CD8-positive, alpha-beta memory T cell (primary cell): ENCODE measurements around the gene GMNN. TPM values are rescaled to one million over a fixed set of nuclear protein-coding genes. Genes with fewer than 3 reads are reported as not detected.
A peak's percentile ranks its signal among the peaks of the same experiment; 100 is the strongest.
"Not testable (repeated sequence)": the region's sequence is repeated elsewhere in the genome, so short reads cannot be mapped to it uniquely, and the experiment has no call there.

ENCODE experiments used
- CTCF ChIA-PET: fragments of 350-600 bp; sonication (Branson Sonifier 250); formaldehyde crosslinking; loops from one replicate; lab custom pipeline; 2021; ENCODE audit warnings: antibody characterized with exemption; lab: Charles Lee
- POLR2A ChIA-PET: fragments of 350-600 bp; sonication (Branson Sonifier 250); formaldehyde crosslinking; loops from one replicate; lab custom pipeline; 2021; ENCODE audit warnings: antibody characterized with exemption; lab: Charles Lee
- DNase-seq, 5 donors: peaks; one replicate each; pipeline versions ENCODE4 v3.0.0 to v3.0.0-alpha.2; 2020 to 2022; ENCODE audit warnings: mixed read lengths in 1 of 5
- H3K27ac ChIP-seq: one replicate; pipeline ENCODE4 v1.7.0; 2013; ENCODE audit warnings: low read depth, mild to moderate bottlenecking, low read length, moderate library complexity
- H3K27me3 ChIP-seq: 2 replicates; pipeline ENCODE4 v1.7.0; 2013; ENCODE audit warnings: low read length, mild to moderate bottlenecking; ENCODE audit not compliant: insufficient read depth, poor library complexity, severe bottlenecking
- H3K36me3 ChIP-seq: 2 replicates; pipeline ENCODE4 v1.7.0; 2013; ENCODE audit warnings: mild to moderate bottlenecking, low read length, moderate library complexity; ENCODE audit not compliant: insufficient read depth
- H3K4me1 ChIP-seq: 2 replicates; pipeline ENCODE4 v1.7.0; 2013; ENCODE audit warnings: mild to moderate bottlenecking, low read length, moderate library complexity; ENCODE audit not compliant: insufficient read depth
- H3K4me3 ChIP-seq: 2 replicates; pipeline ENCODE4 v1.7.0; 2013; ENCODE audit warnings: mild to moderate bottlenecking, low read length
- H3K9me3 ChIP-seq: 2 replicates; pipeline ENCODE4 v1.7.0; 2013; ENCODE audit warnings: mild to moderate bottlenecking, low read length
- H3K27ac Mint-ChIP-seq, 8 donors: one replicate each; pipeline ENCODE4 v1.8.0; 2020 to 2021; ENCODE audit warnings: mixed read lengths in 8 of 8, mild to moderate bottlenecking in 6 of 8, inconsistent platforms in 3 of 8, moderate library complexity in 3 of 8
- H3K27me3 Mint-ChIP-seq, 2 donors: one replicate each; pipeline ENCODE4 v1.8.0; 2020 to 2021; ENCODE audit warnings: mixed read lengths in 2 of 2, mild to moderate bottlenecking in 1 of 2, moderate library complexity in 1 of 2
- H3K36me3 Mint-ChIP-seq, 3 donors: one replicate each; pipeline ENCODE4 v1.8.0; 2020 to 2021; ENCODE audit warnings: mixed read lengths in 3 of 3, inconsistent platforms in 1 of 3, mild to moderate bottlenecking in 1 of 3
- H3K4me1 Mint-ChIP-seq, 3 donors: one replicate each; pipeline ENCODE4 v1.8.0; 2020 to 2021; ENCODE audit warnings: mixed read lengths in 3 of 3, inconsistent platforms in 1 of 3, mild to moderate bottlenecking in 1 of 3
- H3K4me3 Mint-ChIP-seq, 7 donors: one replicate each; pipeline ENCODE4 v1.8.0; 2020 to 2021; ENCODE audit warnings: mixed read lengths in 7 of 7, mild to moderate bottlenecking in 6 of 7, moderate library complexity in 4 of 7, inconsistent platforms in 2 of 7
- H3K9me3 Mint-ChIP-seq, 5 donors: one replicate each; pipeline ENCODE4 v1.8.0; 2020 to 2022; ENCODE audit warnings: mixed read lengths in 5 of 5, mild to moderate bottlenecking in 3 of 5, moderate library complexity in 2 of 5, inconsistent platforms in 1 of 5
- polyA plus RNA-seq: library from polyadenylated mRNA; unstranded; fragments of 300-500 nt; fragmentation: Illumina TruSeq; gene quantifications from one replicate; pipeline ENCODE4 v1.2.3, GENCODE V29; 2021
- total RNA-seq, 2 experiments: library from RNA; stranded (reverse); gene quantifications; one replicate each; pipeline ENCODE4 v1.2.3, GENCODE V29; 2021

Gene GMNN
- total and polyA plus RNA-seq, 3 experiments from 2014 or later, result 6.8 to 67.0 (median 65.8) TPM

DNA sequence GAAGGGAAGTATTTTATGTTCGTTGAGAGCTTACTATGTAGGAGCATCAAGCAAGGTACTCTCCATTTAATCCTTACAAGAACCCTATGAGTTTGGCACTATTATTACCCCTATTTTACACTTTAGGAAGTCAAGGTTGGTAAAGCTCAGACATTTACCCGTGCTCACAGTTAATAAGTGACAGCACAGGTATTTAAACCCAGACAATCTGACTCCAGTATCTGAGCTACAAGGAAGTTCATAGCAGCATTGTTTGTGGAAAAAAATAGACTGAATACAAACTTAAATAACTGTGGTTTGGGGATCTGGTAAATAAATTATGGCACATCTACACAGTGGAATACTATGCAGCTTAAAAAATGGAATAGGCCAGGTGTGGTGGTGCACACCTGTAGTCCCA is 21.2 kb upstream of the GMNN start:
- H3K27me3 Mint-ChIP-seq, result peaks cover 0 to 8% of the 10 kb centered on the region in 2 donors
- ChIA-PET CTCF (no interaction called here), POLR2A (no interaction called here)
- Histone ChIP-seq H3K27me3 (no peaks in the 10 kb centered on the region), H3K36me3 (no peaks in the 10 kb centered on the region), H3K9me3 (no peaks in the 10 kb centered on the region), H3K4me1 (no peaks in the 10 kb centered on the region), H3K27ac (no peak overlapping the region), H3K4me3 (no peak overlapping the region)
- no peak overlapping the region for H3K4me3 Mint-ChIP-seq
- no peak overlapping the region for H3K27ac Mint-ChIP-seq
- no peak for DNase-seq
- H3K36me3 Mint-ChIP-seq, result peaks cover 0 to 8% (median 0%) of the 10 kb centered on the region in 3 donors
- H3K9me3 Mint-ChIP-seq, result peaks cover 0 to 4% (median 0%) of the 10 kb centered on the region in 5 donors
- H3K4me1 Mint-ChIP-seq, result no peaks in the 10 kb centered on the region

DNA sequence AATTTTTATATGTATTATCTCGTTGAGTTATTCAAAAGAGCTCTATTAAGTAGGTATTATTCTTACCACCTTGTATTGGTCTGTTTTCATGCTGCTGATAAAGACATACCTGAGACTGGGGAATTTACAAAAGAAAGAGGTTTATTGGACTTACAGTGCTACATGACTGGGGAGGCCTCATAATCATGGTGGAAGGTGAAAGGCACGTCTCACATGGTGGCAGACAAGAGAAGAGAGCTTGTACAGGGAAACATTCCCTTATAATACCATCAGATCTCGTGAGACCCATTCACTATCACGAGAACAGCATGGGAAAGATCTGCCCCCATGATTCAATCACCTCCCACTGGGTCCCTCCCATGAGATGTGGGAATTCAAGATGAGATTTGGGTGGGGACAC is 20.4 kb upstream of the GMNN start:
- H3K36me3 ChIP-seq, H3K4me3 ChIP-seq, POLR2A ChIA-PET, H3K27ac ChIP-seq, H3K36me3 Mint-ChIP-seq, H3K9me3 Mint-ChIP-seq, DNase-seq, H3K27me3 Mint-ChIP-seq, H3K27me3 ChIP-seq, H3K4me1 ChIP-seq, H3K9me3 ChIP-seq, H3K4me3 Mint-ChIP-seq, H3K4me1 Mint-ChIP-seq, H3K27ac Mint-ChIP-seq: not testable (repeated sequence)
- CTCF ChIA-PET, result interaction anchor here (1.1 kb wide), 1 partner anchor 75 kb away, joined by 3 read pairs; no protein-coding TSS in a partner anchor

DNA sequence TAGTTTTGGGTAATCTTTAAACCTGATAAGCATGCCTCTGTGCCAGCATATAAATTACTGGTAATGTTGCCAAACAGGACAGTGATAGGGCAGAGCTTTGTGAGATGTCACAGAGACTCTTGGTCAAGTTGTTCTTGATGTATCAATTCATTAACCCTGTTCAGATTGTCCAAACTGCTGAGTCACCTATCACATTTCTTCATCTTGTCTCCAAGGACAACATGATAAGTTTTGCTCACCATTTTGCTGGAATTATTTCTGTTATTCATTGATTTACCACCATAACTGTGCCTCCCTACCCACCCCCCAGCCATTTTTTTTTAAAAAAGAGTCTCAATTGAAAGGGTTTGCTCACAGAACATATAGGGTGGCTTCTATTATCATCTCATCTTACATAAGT is 19.5 kb upstream of the GMNN start:
- Histone ChIP-seq H3K27me3 (no peaks in the 10 kb centered on the region), H3K36me3 (no peaks in the 10 kb centered on the region), H3K4me3 (no peak overlapping the region), H3K27ac (no peak overlapping the region), H3K9me3 (no peaks in the 10 kb centered on the region), H3K4me1 (no peaks in the 10 kb centered on the region)
- peaks cover 0 to 4% (median 0%) of the 10 kb centered on the region in 5 donors for H3K9me3 Mint-ChIP-seq
- H3K4me1 Mint-ChIP-seq, result no peaks in the 10 kb centered on the region
- CTCF ChIA-PET, result interaction anchor here (1.1 kb wide), 1 partner anchor 74 kb away, joined by 3 read pairs; no protein-coding TSS in a partner anchor
- H3K4me3 Mint-ChIP-seq, result no peak overlapping the region
- peaks cover 0 to 8% (median 0%) of the 10 kb centered on the region in 3 donors for H3K36me3 Mint-ChIP-seq
- no peak for DNase-seq
- POLR2A ChIA-PET, result no interaction called here
- H3K27ac Mint-ChIP-seq, result no peak overlapping the region
- H3K27me3 Mint-ChIP-seq, result peaks cover 0 to 3% of the 10 kb centered on the region in 2 donors

DNA sequence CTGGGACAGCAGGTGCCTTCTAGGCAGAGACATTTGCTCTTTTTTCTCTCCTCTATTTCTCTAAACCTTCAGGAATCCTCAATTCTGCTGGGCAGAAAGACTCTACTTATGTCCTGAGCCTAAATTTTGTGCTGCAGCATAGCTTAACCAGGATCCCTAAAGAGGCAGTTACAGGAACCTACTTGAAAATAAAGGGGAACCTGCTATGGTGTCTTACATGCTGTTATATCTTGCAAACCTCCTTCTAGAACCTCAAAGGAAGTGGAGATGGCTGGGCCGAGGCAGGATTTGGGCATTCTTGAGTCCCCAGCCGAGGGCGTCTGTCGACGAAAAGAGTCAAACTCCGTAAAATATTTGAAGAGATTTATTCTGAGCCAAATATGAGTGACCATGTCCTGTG is 17.1 kb upstream of the GMNN start:
- no peak overlapping the region for H3K4me3 ChIP-seq
- H3K36me3 ChIP-seq, result no peaks in the 10 kb centered on the region
- no peak for DNase-seq
- H3K36me3 Mint-ChIP-seq, result peaks cover 0 to 8% (median 0%) of the 10 kb centered on the region in 3 donors
- H3K9me3 Mint-ChIP-seq, result peaks cover 0 to 4% (median 0%) of the 10 kb centered on the region in 5 donors
- ChIA-PET POLR2A (no interaction called here), CTCF (no interaction called here)
- H3K9me3 ChIP-seq, result no peaks in the 10 kb centered on the region
- H3K27ac Mint-ChIP-seq, result no peak overlapping the region
- no peak overlapping the region for H3K4me3 Mint-ChIP-seq
- no peaks in the 10 kb centered on the region for H3K27me3 ChIP-seq
- peaks cover 0 to under 1% of the 10 kb centered on the region in 2 donors for H3K27me3 Mint-ChIP-seq
- H3K27ac ChIP-seq, result no peak overlapping the region
- H3K4me1 Mint-ChIP-seq, result no peaks in the 10 kb centered on the region
- H3K4me1 ChIP-seq, result no peaks in the 10 kb centered on the region

DNA sequence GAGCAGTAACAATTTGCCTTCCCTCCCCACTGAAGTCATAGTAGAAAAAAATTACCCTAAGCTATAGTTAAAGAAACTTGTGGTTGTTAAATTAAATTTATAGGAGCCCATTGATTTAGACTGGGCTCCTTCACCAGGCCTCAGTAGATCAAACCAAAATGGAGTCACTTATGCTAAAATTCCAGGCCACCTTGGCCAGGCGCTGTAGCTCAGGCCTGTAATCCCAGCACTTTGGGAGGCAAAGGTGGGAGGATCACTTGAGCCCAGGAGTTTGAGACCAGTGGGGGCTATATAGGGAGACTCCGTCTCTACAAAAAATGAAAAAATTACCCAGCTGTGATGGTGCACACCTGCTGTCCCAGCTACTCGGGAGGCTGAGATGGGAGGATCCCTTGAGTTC is 15.0 kb upstream of the GMNN start:
- DNase-seq, result no peak
- Mint-ChIP-seq H3K9me3 (no peaks in the 10 kb centered on the region), H3K27me3 (no peaks in the 10 kb centered on the region), H3K27ac (peak overlapping the region in 1 of 8 donors; percentile 27), H3K36me3 (no peaks in the 10 kb centered on the region), H3K4me1 (no peaks in the 10 kb centered on the region), H3K4me3 (no peak overlapping the region)
- H3K27ac ChIP-seq, result no peak overlapping the region
- ChIA-PET POLR2A (no interaction called here), CTCF (interaction anchor here (0.6 kb wide), 1 partner anchor 176 kb away, joined by 3 read pairs; no protein-coding TSS in a partner anchor)
- no peak overlapping the region for H3K4me3 ChIP-seq
- H3K27me3 ChIP-seq, result no peaks in the 10 kb centered on the region
- H3K4me1 ChIP-seq, result no peaks in the 10 kb centered on the region
- H3K36me3 ChIP-seq, result no peaks in the 10 kb centered on the region
- no peaks in the 10 kb centered on the region for H3K9me3 ChIP-seq

DNA sequence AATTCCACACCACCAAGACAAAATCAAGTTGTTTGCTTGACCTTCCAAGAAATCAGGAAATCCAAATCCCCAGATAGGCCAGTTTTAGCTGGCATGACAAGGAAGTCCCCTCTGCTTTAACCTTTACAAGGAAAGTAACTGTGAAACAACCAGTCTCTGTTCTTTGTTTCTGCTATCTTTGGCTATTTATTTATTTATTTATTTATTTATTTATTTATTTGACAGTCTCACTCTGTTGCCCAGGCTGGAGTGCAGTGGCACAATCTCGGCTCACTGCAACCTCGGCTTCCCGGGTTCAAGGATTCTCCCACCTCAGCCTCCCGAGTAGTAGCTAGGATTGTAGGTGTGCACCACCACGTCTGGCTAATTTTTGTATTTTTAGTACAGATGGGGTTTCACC is 14.5 kb upstream of the GMNN start:
- POLR2A ChIA-PET, result no interaction called here
- no peaks in the 10 kb centered on the region for H3K27me3 Mint-ChIP-seq
- CTCF ChIA-PET, result interaction anchor here (0.6 to 1.3 kb wide), 2 partner anchors 17 to 176 kb away, joined by 3 read pairs; no protein-coding TSS in a partner anchor
- Histone ChIP-seq H3K4me3 (no peak overlapping the region), H3K4me1 (no peaks in the 10 kb centered on the region), H3K9me3 (no peaks in the 10 kb centered on the region), H3K27me3 (no peaks in the 10 kb centered on the region), H3K27ac (no peak overlapping the region), H3K36me3 (no peaks in the 10 kb centered on the region)
- no peak overlapping the region for H3K4me3 Mint-ChIP-seq
- no peaks in the 10 kb centered on the region for H3K9me3 Mint-ChIP-seq
- H3K4me1 Mint-ChIP-seq, result peaks cover 0 to 1% (median 0%) of the 10 kb centered on the region in 3 donors
- H3K27ac Mint-ChIP-seq, result peak overlapping the region in 1 of 8 donors; percentile 27
- no peak for DNase-seq
- H3K36me3 Mint-ChIP-seq, result no peaks in the 10 kb centered on the region

DNA sequence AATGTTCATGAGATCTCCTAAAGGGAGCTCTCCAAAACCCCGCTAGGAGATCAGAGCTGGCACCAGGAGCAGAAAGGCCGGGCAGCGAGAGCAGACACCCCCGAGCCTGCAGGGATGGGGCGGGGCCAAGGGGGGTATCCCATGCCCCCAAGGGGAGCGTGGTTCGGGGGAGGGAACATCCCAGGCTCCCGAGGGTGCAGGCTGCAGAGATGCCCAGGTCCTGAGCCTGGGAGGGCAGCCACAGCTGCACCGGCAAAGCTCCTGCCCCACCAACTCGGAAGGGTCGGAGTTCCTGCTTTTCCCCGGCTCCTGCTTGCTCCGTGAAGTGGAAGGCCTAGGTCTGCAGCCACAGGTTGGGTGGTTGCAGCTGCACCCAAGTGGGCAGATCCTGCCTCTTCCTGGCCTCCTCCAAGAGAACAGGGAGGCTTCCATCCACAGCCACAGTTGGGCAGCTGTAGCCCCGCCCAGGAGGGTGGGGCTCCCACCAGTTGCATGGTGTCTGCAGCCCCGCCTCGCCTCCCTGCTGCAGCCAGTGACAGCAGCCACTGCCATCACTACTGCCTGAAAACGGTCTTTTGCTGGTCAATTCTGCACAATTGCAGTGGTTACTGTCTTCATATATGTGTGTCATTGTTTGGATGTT is 13.4 kb upstream of the GMNN start:
- no peak for DNase-seq
- no peaks in the 10 kb centered on the region for H3K36me3 Mint-ChIP-seq
- Histone ChIP-seq H3K4me1 (no peaks in the 10 kb centered on the region), H3K27me3 (no peaks in the 10 kb centered on the region), H3K36me3 (no peaks in the 10 kb centered on the region), H3K9me3 (no peaks in the 10 kb centered on the region), H3K27ac (no peak overlapping the region), H3K4me3 (no peak overlapping the region)
- no peaks in the 10 kb centered on the region for H3K27me3 Mint-ChIP-seq
- H3K27ac Mint-ChIP-seq, result no peak overlapping the region
- ChIA-PET POLR2A (no interaction called here), CTCF (interaction anchor here (1.3 kb wide), 1 partner anchor 19 kb away, joined by 3 read pairs; no protein-coding TSS in a partner anchor)
- no peak overlapping the region for H3K4me3 Mint-ChIP-seq
- peaks cover 0 to 2% (median 0%) of the 10 kb centered on the region in 3 donors for H3K4me1 Mint-ChIP-seq
- H3K9me3 Mint-ChIP-seq, result no peaks in the 10 kb centered on the region

DNA sequence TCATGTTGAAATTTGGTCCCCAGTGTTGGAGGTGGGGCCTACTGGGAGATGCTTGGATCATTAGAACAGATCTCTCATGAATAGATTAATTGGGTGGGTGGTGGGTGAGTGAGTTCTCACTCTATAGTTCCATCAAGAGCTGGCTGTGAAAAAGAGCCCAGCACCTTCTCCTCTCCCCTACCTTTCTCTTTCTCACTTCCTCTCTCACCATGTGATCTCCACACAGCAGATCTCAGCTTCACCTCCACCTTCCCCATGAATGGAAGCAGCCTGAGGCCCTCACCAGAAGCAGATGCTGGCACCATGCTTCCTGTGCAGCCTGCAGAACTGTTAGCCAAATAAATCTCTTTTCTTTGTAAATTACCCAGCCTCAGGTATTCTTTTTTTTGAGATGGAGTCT is 12.9 kb upstream of the GMNN start:
- no peak overlapping the region for H3K4me3 ChIP-seq
- H3K9me3 ChIP-seq, result no peaks in the 10 kb centered on the region
- no peaks in the 10 kb centered on the region for H3K36me3 ChIP-seq
- no peak overlapping the region for H3K27ac ChIP-seq
- Mint-ChIP-seq H3K9me3 (no peaks in the 10 kb centered on the region), H3K4me1 (peaks cover 0 to 2% (median 0%) of the 10 kb centered on the region in 3 donors), H3K4me3 (no peak overlapping the region), H3K36me3 (no peaks in the 10 kb centered on the region), H3K27me3 (no peaks in the 10 kb centered on the region), H3K27ac (no peak overlapping the region)
- ChIA-PET CTCF (no interaction called here), POLR2A (no interaction called here)
- H3K27me3 ChIP-seq, result no peaks in the 10 kb centered on the region
- DNase-seq, result no peak
- H3K4me1 ChIP-seq, result no peaks in the 10 kb centered on the region
